ENCODE data around the gene CMSS1.

CMSS1 gene

DNA sequence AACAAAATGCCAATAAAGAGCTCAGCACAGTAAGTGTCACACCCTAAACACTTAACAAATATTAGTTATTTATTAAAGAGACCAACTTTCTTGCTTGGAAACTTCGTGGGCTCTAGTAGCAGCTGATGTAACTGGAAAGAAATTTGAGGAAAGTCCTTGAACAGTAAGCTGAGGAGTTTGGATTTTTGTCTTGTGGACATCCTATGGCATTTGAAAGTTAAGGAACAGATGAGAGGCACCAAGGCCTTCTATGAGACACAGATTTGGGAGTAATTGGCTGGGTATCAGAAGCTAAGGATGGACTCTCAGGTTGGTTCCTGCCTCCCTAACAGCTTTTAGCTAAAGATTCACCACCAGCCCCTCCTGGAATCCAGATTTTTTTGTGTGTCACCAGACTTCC is 356.3 kb downstream of the CMSS1 start:
- no peak for TF ChIP-seq CTCF (IDR thresholded peaks at IDR 0.05; ENCODE audit: low read depth, low read length, missing control alignments)
- DNase-seq (ENCODE audit: low read depth): no peak
- no peak overlapping the region for H3K4me3 ChIP-seq (ENCODE audit: low read depth, low read length)

- H3K4me3 ChIP-seq (ENCODE audit: low read depth, low read length): no peak overlapping the region
- DNase-seq (ENCODE audit: low read depth): no peak
- TF ChIP-seq CTCF (IDR thresholded peaks at IDR 0.05; ENCODE audit: low read depth, low read length, missing control alignments): no peak
Observed at GRCh38 chr3:100175637-100176280, 358.1 kb downstream of the CMSS1 start.

- no peak for DNase-seq (ENCODE audit: low read depth)
- no peak for TF ChIP-seq CTCF (IDR thresholded peaks at IDR 0.05; ENCODE audit: low read depth, low read length, missing control alignments)
- H3K4me3 ChIP-seq (ENCODE audit: low read depth, low read length): no peak overlapping the region
Observed at GRCh38 chr3:100179692-100180349, 362.2 kb downstream of the CMSS1 start.

DNA sequence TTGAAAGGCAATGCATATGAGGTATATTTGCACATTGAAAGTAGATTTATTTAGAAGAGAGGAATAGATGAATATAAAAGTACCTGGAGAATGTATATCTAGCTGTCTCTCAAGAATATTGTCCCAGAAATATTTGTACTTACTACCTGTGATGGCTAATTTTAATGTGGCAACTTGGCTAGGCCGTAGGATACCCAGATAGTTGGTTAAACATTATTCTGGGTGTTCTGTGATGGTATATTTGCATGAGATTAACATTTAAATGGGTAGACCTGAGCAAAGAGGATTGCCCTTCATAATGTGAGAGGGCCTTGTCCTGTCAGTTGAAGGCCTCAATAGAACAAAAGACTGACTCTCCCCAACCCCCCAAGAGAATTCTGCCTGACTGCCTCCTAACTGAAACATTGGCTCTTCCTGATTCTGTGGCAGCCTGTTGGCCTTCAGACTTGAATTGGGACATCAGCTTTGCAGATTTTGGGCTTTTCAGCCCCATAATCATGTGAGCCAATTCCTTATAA is 366.0 kb downstream of the CMSS1 start:
- DNase-seq (ENCODE audit: low read depth): no peak
- TF ChIP-seq CTCF (IDR thresholded peaks at IDR 0.05; ENCODE audit: low read depth, low read length, missing control alignments): no peak
- H3K4me3 ChIP-seq (ENCODE audit: low read depth, low read length): no peak overlapping the region

- DNase-seq (ENCODE audit: low read depth): no peak
- TF ChIP-seq CTCF (IDR thresholded peaks at IDR 0.05; ENCODE audit: low read depth, low read length, missing control alignments): no peak
- H3K4me3 ChIP-seq (ENCODE audit: low read depth, low read length): no peak overlapping the region
Observed at GRCh38 chr3:100184948-100185570, 367.4 kb downstream of the CMSS1 start.

- TF ChIP-seq CTCF (IDR thresholded peaks at IDR 0.05; ENCODE audit: low read depth, low read length, missing control alignments): no peak
- no peak overlapping the region for H3K4me3 ChIP-seq (ENCODE audit: low read depth, low read length)
- no peak for DNase-seq (ENCODE audit: low read depth)
Observed at GRCh38 chr3:100185847-100186246, 368.2 kb downstream of the CMSS1 start.
